Measurements from ENCODE around the gene SLC27A2. TPM values are rescaled to one million over a fixed set of nuclear protein-coding genes. Genes with fewer than 3 reads are reported as not detected.

SLC27A2 gene
- total and polyA plus RNA-seq, 2 experiments from 2014 or later: 2.8 to 9.4 TPM

DNA sequence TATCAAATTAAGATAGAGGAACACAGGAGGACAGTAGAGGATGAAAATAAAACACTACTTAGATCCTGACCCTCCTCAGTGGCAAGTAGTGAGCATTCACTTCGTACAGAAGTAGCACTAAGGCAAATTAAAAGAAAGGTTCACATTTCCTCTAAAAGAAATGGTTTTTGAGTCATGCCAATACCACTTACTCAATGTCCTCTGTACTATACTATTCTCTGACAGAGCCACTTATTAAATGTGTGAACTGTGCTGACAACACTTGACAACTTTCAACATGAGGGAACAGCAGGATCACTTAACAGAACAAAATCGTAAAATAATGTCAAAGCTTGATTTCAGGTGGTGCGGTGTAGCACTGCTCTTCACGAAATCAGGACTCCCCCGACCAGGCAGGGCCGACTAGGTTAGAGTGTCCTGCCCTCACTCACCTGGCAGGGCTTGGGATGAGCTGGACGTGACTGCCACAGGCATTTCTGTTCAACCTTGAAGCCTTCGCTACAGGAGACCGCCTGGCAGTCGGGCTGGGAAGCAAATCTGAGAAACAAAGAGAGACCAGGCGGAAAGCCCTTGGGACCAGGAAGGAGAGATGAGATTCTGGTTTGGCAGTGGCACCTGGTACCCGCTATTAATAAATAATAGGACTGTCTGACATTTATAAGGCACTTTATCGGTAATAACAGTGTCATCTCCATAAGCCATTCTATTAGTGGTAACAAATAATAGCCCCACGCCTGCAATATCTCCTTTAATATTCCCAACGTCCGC, 611 bp upstream of the SLC27A2 start:
- Histone ChIP-seq H3K4me3 (peak overlapping the region; percentile 78), H2AFZ (peak overlapping the region; percentile 98), H3F3A (replicated peaks; ENCODE audit: low read depth) (0 out of 2 replicates have a peak, but pooled peaks cover 3% of the 10 kb centered on the region), H3K27me3 (ENCODE audit: insufficient read depth) (peaks cover 51% of the 10 kb centered on the region), H3K4me2 (peak overlapping the region; percentile 92), H3K79me2 (replicated peaks; ENCODE audit: insufficient read depth) (no peaks in the 10 kb centered on the region), H3K36me3 (ENCODE audit: insufficient read depth) (no peaks in the 10 kb centered on the region), H4K20me1 (replicated peaks; ENCODE audit: insufficient read depth) (no peaks in the 10 kb centered on the region), H3K4me1 (ENCODE audit: insufficient read depth) (peaks cover 16% of the 10 kb centered on the region), H3K27ac (ENCODE audit: low read depth) (no peak overlapping the region), H3K9me2 (ENCODE audit: insufficient read depth) (peaks cover 6% of the 10 kb centered on the region; the same call in 1 of the 2 replicates)
- no peak overlapping the region for H3K27ac Mint-ChIP-seq
- peak overlapping the region; percentile 90 for H3K4me3 Mint-ChIP-seq
- TF ChIP-seq, protein P1, sequence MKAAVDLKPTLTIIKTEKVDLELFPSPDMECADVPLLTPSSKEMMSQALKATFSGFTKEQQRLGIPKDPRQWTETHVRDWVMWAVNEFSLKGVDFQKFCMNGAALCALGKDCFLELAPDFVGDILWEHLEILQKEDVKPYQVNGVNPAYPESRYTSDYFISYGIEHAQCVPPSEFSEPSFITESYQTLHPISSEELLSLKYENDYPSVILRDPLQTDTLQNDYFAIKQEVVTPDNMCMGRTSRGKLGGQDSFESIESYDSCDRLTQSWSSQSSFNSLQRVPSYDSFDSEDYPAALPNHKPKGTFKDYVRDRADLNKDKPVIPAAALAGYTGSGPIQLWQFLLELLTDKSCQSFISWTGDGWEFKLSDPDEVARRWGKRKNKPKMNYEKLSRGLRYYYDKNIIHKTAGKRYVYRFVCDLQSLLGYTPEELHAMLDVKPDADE (IDR thresholded peaks at IDR 0.05): no peak
- no peak for TF ChIP-seq JUNB (IDR thresholded peaks at IDR 0.05; ENCODE audit: unreplicated experiment)
- TF ChIP-seq POLR2AphosphoS5 (IDR thresholded peaks at IDR 0.05; ENCODE audit: low read depth): no peak
- no peak for TF ChIP-seq STAT1 (IDR thresholded peaks at IDR 0.05; ENCODE audit: unreplicated experiment)
- TF ChIP-seq ZNF114 (CRISPR knock-in tag; IDR thresholded peaks at IDR 0.05): no peak
- no peak for TF ChIP-seq NANOG (IDR thresholded peaks at IDR 0.05; ENCODE audit: borderline replicate concordance)
- no peak for TF ChIP-seq CREB1 (CRISPR knock-in tag; IDR thresholded peaks at IDR 0.05; ENCODE audit: low read depth)
- TF ChIP-seq EZH2 (IDR thresholded peaks at IDR 0.05; ENCODE audit: low read depth, unreplicated experiment): no peak
- no peak for TF ChIP-seq EZH2phosphoT487 (IDR thresholded peaks at IDR 0.05; ENCODE audit: unreplicated experiment)
- no peak for TF ChIP-seq ZNF331 (CRISPR knock-in tag; IDR thresholded peaks at IDR 0.05; ENCODE audit: low read depth)
- TF ChIP-seq, protein P2, sequence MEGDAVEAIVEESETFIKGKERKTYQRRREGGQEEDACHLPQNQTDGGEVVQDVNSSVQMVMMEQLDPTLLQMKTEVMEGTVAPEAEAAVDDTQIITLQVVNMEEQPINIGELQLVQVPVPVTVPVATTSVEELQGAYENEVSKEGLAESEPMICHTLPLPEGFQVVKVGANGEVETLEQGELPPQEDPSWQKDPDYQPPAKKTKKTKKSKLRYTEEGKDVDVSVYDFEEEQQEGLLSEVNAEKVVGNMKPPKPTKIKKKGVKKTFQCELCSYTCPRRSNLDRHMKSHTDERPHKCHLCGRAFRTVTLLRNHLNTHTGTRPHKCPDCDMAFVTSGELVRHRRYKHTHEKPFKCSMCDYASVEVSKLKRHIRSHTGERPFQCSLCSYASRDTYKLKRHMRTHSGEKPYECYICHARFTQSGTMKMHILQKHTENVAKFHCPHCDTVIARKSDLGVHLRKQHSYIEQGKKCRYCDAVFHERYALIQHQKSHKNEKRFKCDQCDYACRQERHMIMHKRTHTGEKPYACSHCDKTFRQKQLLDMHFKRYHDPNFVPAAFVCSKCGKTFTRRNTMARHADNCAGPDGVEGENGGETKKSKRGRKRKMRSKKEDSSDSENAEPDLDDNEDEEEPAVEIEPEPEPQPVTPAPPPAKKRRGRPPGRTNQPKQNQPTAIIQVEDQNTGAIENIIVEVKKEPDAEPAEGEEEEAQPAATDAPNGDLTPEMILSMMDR (conservative IDR thresholded peaks at IDR 0.05; ENCODE audit: low read depth in 2 of 2): no peak
- TF ChIP-seq, protein P3, sequence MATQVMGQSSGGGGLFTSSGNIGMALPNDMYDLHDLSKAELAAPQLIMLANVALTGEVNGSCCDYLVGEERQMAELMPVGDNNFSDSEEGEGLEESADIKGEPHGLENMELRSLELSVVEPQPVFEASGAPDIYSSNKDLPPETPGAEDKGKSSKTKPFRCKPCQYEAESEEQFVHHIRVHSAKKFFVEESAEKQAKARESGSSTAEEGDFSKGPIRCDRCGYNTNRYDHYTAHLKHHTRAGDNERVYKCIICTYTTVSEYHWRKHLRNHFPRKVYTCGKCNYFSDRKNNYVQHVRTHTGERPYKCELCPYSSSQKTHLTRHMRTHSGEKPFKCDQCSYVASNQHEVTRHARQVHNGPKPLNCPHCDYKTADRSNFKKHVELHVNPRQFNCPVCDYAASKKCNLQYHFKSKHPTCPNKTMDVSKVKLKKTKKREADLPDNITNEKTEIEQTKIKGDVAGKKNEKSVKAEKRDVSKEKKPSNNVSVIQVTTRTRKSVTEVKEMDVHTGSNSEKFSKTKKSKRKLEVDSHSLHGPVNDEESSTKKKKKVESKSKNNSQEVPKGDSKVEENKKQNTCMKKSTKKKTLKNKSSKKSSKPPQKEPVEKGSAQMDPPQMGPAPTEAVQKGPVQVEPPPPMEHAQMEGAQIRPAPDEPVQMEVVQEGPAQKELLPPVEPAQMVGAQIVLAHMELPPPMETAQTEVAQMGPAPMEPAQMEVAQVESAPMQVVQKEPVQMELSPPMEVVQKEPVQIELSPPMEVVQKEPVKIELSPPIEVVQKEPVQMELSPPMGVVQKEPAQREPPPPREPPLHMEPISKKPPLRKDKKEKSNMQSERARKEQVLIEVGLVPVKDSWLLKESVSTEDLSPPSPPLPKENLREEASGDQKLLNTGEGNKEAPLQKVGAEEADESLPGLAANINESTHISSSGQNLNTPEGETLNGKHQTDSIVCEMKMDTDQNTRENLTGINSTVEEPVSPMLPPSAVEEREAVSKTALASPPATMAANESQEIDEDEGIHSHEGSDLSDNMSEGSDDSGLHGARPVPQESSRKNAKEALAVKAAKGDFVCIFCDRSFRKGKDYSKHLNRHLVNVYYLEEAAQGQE (IDR thresholded peaks at IDR 0.05; ENCODE audit: unreplicated experiment): no peak
- TF ChIP-seq, protein P4, sequence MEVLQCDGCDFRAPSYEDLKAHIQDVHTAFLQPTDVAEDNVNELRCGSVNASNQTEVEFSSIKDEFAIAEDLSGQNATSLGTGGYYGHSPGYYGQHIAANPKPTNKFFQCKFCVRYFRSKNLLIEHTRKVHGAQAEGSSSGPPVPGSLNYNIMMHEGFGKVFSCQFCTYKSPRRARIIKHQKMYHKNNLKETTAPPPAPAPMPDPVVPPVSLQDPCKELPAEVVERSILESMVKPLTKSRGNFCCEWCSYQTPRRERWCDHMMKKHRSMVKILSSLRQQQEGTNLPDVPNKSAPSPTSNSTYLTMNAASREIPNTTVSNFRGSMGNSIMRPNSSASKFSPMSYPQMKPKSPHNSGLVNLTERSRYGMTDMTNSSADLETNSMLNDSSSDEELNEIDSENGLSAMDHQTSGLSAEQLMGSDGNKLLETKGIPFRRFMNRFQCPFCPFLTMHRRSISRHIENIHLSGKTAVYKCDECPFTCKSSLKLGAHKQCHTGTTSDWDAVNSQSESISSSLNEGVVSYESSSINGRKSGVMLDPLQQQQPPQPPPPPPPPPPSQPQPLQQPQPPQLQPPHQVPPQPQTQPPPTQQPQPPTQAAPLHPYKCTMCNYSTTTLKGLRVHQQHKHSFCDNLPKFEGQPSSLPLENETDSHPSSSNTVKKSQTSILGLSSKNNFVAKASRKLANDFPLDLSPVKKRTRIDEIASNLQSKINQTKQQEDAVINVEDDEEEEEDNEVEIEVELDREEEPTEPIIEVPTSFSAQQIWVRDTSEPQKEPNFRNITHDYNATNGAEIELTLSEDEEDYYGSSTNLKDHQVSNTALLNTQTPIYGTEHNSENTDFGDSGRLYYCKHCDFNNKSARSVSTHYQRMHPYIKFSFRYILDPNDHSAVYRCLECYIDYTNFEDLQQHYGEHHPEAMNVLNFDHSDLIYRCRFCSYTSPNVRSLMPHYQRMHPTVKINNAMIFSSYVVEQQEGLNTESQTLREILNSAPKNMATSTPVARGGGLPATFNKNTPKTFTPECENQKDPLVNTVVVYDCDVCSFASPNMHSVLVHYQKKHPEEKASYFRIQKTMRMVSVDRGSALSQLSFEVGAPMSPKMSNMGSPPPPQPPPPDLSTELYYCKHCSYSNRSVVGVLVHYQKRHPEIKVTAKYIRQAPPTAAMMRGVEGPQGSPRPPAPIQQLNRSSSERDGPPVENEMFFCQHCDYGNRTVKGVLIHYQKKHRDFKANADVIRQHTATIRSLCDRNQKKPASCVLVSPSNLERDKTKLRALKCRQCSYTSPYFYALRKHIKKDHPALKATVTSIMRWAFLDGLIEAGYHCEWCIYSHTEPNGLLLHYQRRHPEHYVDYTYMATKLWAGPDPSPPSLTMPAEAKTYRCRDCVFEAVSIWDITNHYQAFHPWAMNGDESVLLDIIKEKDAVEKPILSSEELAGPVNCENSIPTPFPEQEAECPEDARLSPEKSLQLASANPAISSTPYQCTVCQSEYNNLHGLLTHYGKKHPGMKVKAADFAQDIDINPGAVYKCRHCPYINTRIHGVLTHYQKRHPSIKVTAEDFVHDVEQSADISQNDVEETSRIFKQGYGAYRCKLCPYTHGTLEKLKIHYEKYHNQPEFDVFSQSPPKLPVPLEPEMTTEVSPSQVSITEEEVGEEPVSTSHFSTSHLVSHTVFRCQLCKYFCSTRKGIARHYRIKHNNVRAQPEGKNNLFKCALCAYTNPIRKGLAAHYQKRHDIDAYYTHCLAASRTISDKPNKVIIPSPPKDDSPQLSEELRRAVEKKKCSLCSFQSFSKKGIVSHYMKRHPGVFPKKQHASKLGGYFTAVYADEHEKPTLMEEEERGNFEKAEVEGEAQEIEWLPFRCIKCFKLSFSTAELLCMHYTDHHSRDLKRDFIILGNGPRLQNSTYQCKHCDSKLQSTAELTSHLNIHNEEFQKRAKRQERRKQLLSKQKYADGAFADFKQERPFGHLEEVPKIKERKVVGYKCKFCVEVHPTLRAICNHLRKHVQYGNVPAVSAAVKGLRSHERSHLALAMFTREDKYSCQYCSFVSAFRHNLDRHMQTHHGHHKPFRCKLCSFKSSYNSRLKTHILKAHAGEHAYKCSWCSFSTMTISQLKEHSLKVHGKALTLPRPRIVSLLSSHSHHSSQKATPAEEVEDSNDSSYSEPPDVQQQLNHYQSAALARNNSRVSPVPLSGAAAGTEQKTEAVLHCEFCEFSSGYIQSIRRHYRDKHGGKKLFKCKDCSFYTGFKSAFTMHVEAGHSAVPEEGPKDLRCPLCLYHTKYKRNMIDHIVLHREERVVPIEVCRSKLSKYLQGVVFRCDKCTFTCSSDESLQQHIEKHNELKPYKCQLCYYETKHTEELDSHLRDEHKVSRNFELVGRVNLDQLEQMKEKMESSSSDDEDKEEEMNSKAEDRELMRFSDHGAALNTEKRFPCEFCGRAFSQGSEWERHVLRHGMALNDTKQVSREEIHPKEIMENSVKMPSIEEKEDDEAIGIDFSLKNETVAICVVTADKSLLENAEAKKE (CRISPR knock-in tag; IDR thresholded peaks at IDR 0.05): no peak
- no peaks in the 10 kb centered on the region for H3K9me3 Mint-ChIP-seq
- no peaks in the 10 kb centered on the region; the same call in 2 of the 3 replicates for H3K36me3 Mint-ChIP-seq (ENCODE audit: low read depth)
- H3K4me1 Mint-ChIP-seq: peaks cover 23% of the 10 kb centered on the region
- peaks cover 28% of the 10 kb centered on the region for H3K27me3 Mint-ChIP-seq (ENCODE audit: insufficient read depth, low read depth, poor library complexity)
- DNase-seq (ENCODE audit: low spot score): peak; percentile 47
- peak; percentile 39 for ATAC-seq

Measured in GM23338 (cell line).